ENCODE data around the gene COL4A1.

Gene COL4A1

DNA sequence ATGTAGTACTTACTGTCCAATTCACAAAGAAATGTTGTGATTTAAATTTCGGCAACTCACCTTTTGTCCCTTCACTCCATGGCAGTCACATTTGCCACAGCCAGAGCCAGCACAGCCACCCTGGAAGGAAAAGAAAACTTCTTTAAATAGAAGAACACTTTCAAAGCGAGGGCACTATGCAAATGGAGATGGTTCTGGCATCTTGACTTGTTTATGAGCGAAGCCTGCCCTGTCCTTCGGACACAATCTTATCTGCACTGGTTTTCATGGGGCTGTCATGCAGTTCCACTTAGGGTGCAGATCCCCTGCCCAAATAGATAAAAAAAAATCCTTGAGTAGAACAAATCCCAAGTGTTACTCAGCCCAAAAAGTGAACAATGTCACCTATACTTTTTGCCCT lies 64.3 kb downstream of the COL4A1 start:
- DNase-seq (ENCODE audit: extremely low read depth in 1 of 2, low read depth in 1 of 2), result no peak

DNA sequence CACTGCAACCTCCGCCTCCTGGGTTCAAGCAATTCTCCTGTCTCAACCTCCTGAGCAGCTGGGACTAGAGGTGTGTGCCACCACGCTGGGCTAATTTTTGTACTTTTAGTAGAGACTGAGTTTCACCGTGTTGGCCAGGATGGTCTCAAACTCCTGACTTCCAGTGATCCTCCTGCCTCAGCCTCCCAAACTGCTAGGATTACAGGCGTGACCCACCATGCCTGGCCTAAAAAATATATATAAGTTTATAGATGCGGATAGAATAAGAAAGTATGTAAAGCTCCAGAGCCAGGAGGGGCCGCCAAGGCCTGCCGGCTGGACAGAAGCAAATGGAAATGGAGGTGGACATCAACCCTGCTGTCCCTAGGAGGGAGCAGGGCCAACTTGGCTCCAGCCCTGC lies 66.0 kb downstream of the COL4A1 start:
- DNase-seq (ENCODE audit: extremely low read depth in 1 of 2, low read depth in 1 of 2), result no peak

DNA sequence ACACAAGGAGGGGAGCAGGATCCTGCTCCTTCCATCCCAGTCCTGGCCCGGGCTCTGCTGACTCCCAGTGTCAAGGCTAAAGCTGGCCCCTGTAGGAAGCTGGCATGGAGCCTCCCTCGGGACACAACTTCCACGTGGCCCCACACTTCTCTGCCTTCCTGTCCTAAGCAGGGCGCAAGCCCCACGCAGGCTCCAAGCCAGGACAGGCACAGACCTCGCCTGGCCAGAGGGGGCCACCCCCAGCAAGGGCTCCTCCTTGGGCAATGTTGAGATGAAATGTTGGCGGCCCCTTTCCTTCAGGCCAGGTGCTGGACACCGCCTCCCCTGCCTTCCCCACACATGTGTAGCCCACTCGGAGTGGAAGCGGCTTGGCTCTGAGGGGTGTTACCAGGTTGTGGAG lies 66.6 kb downstream of the COL4A1 start:
- no peak for DNase-seq (ENCODE audit: extremely low read depth in 1 of 2, low read depth in 1 of 2)

DNA sequence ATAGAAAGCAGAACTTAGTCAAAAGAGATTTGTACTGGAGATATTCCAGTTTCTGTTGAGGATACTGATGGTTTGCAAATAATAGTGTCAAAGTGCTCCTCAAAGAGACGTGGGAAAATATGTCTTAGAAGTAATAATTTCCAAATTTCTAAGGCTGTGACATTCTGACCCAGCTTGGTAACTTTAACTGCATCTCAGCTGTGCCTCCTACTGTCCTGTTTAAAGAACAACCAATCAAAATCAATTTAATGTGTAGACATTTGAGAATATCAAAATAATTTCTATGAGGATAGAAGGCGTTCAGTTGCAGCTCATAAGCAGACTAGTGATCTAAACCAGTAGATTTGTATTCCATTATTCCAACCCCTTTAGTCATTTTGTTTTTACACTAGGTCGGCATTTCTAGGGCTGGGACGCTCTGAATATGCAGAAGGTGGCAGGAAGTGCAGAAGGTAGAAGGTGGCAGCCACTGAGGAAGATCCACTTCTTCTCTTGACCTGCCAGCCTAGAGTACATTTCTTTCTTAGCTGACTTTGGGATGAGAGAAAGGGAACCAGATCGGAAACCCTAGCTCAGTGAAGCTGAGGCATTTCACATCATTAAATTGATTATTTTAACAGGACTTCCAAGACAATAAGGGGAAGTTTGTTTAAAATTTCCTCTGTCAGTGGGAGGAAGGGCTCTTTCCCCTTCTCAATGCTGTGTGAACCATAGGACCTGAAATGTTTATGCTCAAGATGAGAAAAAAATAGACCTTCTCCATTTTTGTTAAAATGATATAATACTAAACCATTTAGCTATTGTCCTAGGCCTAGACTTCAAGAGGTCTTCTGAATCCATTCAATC lies 67.5 kb downstream of the COL4A1 start:
- DNase-seq (ENCODE audit: extremely low read depth in 1 of 2, low read depth in 1 of 2), result no peak

DNA sequence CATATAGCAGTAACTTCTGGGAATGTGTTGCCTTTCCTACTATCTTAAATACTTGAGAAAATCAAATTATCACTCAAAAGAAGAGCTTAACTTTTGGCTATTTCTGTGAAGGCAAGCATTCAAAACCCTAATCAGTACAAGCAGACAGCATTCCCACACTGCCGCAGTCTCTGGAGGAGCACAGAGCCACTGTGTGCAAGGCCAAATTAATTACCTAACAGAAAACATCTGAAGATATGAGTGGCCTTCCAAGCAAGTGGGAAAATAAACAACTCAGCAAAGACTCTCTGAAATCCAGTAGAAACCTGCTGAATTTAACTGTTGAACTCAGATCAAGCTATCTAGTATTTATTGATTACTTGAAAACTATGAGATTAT lies 68.2 kb downstream of the COL4A1 start:
- DNase-seq (ENCODE audit: extremely low read depth in 1 of 2, low read depth in 1 of 2), result no peak

DNA sequence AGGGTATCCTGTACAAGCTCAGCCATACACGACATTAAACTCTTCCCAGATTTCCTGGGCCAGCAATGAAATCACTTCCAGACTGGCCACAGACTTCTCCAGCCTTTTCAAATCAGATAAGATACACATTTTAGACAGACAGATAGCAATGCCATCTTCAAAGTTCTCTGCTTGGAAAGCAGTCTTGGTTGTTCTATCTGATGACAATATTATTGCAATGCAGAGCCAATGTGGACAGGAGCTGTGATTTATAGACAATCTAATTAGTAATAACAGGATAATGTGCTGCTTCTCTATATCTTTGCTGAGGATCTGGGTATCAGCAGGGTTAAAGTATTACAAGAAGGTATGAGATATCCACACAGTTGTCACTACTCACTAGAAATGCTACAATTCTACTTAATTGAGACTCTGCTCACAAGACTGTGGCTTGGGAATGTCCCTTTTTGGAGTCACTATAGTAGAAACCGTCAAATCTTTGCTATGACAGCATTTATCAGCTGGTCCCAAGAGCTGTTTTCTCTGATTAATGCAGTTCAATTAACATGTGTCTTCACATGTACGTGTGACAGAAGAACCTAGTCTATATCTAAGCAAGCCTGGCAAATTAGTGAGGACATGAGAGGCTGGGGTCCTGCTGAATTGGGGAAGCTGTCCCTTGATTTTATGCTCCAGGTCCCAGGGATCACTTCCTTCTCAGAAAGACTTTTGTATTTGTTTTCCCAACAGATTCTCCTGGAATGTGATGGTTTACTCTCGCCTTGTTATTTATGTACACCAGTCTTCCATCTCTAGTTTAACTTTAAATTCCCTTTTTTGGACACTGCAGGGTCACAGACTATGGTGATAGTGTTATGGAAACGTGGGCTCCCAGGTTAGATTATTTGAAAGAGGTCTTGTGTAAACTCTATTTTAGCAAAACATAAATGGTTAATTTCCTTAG lies 68.8 kb downstream of the COL4A1 start:
- no peak for DNase-seq (ENCODE audit: extremely low read depth in 1 of 2, low read depth in 1 of 2)

DNA sequence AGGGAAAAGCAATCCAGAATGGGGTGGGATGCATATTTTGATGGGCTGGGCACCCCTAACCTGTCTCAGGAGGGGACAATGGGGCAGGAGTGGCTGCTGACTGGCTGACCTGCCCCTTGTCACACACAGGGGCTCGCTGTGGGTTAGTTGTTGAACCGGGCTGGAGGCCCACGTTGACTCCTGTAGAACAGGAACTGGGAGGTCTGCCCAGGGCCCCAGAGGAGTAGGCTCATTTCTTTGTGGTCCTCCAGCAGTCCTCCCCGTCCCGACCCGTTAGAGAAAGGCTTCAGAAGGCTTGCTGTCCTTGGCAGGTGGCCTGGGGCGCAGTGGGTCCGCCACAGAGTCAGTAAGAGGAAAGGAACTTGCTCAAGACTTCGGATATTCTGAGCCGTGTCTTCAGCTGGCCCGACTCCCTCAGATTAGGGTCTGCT lies 70.1 kb downstream of the COL4A1 start:
- DNase-seq (ENCODE audit: extremely low read depth in 1 of 2, low read depth in 1 of 2), result no peak

DNA sequence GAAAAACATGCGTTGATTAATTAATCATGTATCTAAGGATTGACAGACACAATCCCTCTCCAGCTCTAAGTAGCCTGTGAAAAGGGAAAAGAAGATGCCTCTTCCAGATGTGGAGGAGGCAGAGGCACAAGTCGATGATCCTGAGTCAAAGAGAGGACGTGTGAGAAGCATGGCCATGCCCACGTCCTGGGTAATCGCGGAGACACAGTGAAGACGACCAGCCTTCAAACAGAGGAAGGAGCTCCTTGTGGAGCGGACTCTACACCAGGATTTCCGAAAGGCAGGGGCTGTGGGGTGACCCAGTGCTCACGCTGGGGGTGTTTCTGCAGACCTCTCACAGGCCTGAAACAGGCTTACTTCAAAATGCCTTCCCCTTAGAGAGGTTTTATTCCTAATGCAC lies 70.5 kb downstream of the COL4A1 start:
- DNase-seq (ENCODE audit: extremely low read depth in 1 of 2, low read depth in 1 of 2), result no peak

DNA sequence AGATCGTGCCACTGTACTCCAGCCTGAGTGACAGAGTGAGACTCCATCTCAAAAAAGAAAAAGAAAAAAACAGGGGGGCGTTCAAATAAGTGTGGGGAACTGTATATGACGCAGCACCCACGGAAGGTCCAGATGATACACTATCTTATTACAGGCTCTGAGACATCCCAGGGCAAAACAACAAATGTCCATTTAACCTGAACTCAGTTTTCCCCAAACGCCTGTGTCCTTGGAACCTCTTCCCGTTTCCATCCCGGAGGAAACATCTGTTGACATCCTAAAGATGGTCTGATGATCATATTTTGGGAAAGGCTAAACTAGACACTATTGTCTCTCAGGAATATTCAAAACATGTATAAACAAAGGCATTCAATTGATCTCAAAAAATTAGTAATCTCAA lies 72.4 kb downstream of the COL4A1 start:
- DNase-seq (ENCODE audit: extremely low read depth in 1 of 2, low read depth in 1 of 2), result no peak

DNA sequence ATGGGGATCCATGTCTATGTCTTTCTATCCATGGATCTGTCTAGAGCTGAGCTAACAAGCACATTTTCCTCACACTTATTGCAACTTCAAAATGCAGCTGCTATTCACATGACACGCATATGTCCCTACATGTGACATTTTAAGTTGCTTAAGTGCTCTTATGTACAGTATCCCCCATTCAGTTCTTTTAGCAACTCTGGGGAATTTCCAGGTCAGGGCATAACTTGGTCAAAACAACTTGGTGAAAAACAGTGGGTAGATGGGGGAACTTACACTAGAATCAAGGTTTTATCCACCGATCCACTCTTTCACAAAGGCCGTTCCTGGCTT lies 73.0 kb downstream of the COL4A1 start:
- DNase-seq (ENCODE audit: extremely low read depth in 1 of 2, low read depth in 1 of 2), result no peak

DNA sequence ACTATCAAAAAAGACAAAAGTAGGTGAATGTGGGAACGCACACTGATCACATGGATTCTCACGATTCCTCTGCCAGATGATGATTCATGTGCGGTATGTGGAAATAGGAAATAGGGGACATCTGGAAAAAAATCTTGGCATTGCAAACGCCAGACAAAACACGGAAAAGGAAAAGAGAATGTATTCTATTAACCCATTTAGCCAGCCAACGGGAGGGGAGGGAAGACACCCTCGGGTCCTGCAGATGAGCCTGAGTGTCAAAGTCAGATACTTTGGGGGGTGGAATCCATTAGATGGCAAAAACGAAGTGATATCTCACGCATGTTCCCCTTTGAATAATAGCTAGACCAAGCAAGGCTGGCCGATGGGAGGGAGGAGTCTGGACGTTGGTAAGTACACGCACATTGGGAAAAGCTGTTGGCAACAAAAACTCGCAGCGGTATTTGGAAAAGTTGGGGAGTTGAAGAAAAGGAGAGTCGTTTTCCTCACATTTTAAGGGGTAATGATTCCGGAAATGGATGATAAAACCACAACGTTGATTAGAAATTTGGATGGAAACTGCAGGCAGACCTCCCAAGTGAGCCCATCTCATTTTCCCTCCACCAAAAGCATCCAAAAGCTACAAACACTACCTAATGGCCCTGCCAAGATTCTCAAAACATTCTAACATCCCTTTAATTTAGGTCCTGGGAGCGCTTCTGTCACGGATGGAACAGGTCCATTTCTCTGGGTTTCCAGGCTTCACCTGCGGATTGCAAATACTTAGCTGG lies 73.6 kb downstream of the COL4A1 start:
- DNase-seq (ENCODE audit: extremely low read depth in 1 of 2, low read depth in 1 of 2), result no peak

DNA sequence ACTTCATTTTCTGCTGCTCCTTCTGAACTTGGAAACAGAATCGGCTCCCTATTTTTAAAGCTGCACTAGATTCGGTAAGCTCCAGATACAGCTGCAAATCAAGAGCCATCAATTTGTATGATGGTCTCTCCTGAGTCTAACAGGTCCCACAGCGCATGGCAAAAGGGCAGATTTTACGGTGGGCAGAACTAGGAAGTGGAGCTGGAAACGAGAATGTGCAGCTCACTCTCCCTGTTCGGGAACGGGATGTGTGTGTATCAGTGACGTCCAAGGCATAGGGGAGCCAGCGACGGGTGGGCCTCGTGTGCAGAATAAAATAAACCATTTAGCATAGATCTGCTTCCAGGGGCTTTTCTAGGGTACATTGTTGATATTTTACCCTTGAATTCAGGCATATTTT lies 74.2 kb downstream of the COL4A1 start:
- no peak for DNase-seq (ENCODE audit: extremely low read depth in 1 of 2, low read depth in 1 of 2)

DNA sequence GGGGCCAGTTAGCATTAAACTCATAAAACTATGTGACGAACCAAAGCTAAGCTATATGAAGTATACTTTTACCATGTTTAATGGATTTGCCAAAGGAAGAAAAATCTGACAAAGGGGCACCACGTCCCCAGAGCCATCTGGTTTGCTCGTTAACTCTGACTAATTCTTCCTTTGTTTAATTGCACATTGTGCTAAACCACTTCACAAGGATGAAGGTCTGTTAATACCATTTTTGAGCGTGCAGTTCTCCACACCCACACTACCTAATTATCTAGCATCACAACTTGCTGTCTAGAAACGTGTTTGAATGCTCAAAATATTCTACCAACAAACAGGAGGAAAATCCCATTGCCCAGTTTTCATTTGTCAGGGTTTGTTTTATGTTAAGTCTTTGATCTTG lies 74.8 kb downstream of the COL4A1 start:
- no peak for DNase-seq (ENCODE audit: extremely low read depth in 1 of 2, low read depth in 1 of 2)

DNA sequence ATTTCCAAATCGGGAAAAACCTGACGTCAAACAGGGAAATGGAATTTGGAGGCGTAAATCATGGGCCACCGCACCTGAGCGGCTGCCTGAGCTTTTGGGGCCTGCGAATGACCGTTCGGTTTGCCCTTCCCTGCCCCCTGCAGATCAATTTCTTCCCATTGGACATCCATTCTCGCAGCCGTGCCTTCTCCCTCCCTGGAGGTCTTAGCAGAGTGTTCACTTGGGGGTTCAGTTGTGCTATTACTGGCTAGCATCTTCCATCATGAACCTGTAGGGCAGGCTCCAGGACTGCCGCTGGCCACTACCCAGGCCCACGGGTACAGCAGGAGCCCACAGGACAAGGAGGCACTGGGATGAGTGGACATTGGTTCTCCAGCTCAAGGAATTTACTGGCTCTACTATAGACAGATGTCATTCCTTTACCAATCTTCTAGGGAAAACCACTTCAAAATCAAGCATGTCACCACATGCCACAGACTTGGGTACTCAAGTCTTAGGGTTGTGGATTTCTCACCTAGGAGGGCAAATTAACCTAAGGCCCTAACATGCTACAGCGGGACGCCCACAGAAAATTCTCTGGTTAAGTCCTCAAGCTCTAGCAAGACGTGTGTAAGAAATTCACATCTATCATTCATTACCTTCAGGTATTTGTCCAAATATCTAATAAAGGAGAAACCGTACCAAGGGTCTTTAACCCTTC lies 75.5 kb downstream of the COL4A1 start:
- DNase-seq (ENCODE audit: extremely low read depth in 1 of 2, low read depth in 1 of 2), result no peak

DNA sequence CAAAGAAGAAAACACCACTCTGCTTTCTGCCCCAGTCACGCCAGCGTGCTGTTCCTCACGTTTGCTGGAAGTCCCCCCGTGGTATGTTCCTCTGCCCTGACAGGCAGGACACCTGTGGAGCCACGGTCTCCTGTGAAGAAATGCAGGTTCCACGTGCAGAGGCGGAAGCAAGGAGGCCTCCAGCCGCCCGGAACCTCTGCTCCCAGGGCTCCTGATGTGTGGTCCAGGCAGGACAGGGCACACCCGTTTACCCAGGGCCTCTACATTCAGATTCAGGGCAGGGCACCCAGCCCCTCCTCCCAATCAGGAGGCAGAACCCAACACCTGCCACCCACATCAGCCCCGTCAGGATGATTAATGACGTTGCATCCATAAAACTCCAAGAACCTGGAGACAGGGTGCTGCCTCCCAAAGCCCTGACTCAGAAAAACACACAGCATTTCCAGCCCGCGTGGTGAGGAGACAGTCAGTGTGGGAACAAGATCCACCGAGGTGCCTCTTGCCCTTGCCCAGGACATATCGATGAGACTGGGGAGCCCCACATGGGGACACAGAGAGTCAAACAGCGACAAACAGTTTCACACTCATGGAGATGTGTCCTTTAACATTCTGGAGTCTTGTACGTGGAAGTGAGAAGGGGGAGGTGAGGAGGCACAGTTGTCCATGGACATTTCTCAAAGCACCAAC lies 76.2 kb downstream of the COL4A1 start:
- DNase-seq (ENCODE audit: extremely low read depth in 1 of 2, low read depth in 1 of 2), result no peak

DNA sequence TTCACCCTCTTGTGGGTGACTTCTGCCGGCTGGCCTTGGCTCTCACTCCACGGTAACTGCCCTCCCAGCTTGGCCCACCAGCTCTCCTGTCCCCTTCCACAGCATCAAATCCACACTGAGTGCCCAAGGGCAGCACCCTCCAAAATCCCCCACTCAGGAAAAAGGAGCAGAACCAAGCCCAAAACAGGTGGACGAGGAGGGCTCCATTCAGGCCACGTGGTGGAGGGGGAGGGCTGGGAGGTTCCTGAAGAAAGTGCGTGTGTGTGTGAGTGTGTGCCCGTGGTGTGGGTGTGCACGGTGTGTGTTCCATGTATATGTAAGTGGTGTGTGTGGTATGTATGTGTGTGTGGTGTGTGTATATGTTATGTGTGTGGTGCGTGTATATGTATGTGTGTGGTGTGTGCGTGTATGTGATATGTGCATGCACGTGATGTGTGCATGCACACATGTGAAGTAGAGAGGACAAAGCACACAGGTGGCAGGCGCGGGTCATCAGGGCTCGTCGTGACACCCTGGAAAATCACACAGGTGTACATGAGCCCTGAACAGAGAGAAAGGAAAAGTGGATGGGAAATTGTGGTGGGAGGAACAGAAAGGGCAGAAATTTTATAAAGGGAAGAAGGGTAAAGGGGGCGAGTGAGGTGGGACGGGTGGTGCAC lies 76.9 kb downstream of the COL4A1 start:
- no peak for DNase-seq (ENCODE audit: extremely low read depth in 1 of 2, low read depth in 1 of 2)

DNA sequence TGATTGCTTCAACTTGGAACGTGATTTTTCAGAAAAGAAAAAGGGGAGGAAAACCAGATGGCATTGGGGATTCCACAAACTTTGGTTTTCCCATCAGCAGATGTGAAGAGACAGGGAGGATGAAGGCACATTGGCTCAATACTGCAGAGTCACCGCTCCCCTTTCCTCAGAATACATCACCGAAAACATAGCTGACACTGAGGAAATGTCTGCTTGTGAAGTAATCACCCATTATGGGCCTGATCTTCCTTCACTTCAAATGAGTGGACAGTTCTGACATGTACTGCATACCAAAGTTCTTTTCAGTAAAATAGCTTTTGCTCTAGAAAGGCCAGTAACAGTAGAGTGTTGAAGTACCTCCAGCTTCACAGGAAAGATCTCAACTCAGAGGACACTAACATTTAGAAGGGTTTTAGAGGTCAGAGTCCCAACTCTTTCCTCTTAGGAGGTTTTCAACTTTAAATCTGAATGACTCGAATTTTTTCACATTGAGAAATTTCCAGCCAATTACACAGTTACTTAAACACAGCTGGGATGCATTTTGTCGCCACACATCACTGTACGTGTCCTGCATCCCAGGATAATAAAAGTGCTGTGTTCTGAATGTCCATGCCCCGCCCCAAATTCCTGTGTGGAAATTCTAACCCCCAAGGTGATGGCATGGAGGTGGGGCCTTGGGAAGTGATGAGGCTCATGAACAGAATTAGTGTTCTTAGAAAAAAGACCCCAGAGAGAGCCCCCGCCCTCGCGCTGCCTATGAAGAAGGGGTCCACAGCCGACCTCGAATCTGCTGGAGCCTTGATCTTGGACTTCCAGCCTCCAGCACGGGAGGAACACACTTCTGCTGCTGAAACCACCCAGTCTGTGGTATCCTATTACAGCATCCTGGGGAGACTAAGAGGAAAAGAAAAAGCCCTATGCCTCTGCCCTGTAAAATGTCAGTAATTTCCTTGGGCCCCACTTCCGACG lies 77.7 kb downstream of the COL4A1 start:
- no peak for DNase-seq (ENCODE audit: extremely low read depth in 1 of 2, low read depth in 1 of 2)

DNA sequence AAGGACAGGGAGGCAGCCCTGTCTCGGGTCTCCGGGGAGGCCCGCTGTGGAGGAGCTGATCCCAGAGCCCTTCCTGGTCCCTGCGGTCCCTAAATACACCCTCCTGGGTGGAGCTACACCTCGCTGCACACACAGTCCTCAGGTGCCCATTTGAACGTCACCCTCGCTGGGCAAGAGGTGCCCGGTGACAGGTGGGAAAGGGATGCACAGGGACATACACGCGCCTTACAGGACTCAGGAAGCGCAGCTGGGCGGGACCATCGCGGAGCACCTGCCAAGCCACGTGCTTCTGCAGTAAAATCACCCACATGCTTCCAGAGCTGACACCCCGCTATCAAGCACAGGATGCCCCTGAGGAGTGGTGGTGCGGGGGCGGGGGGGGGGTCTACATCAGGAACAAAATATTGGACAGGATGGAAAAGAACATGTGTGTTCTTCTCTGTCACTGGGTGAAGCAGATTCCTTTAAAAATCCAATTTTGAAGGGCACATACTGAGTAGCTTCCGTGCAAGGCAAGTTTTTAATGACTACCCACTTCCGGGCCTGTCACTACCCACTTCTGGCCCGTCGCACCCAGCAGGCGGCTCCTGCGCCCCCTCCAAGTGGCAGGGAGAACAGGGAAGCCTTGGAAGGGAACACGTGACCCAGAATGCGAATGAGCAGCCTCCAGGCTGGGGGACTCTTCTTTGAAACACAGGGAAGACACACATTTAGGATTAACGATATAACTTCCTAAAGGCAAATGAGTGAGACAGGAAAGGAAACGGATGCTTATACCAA lies 78.9 kb downstream of the COL4A1 start:
- no peak for DNase-seq (ENCODE audit: extremely low read depth in 1 of 2, low read depth in 1 of 2)

Measured in activated CD8-positive, alpha-beta memory T cell treated with anti-CD3 and anti-CD28 coated beads for 1 hour (primary cell).